ENCODE results near the gene PPIL3. TPM values are rescaled to one million over a fixed set of nuclear protein-coding genes. Genes with fewer than 3 reads are reported as not detected.

PPIL3 gene
- 51.9 and 57.6 TPM in 2 replicates for total RNA-seq

DNA sequence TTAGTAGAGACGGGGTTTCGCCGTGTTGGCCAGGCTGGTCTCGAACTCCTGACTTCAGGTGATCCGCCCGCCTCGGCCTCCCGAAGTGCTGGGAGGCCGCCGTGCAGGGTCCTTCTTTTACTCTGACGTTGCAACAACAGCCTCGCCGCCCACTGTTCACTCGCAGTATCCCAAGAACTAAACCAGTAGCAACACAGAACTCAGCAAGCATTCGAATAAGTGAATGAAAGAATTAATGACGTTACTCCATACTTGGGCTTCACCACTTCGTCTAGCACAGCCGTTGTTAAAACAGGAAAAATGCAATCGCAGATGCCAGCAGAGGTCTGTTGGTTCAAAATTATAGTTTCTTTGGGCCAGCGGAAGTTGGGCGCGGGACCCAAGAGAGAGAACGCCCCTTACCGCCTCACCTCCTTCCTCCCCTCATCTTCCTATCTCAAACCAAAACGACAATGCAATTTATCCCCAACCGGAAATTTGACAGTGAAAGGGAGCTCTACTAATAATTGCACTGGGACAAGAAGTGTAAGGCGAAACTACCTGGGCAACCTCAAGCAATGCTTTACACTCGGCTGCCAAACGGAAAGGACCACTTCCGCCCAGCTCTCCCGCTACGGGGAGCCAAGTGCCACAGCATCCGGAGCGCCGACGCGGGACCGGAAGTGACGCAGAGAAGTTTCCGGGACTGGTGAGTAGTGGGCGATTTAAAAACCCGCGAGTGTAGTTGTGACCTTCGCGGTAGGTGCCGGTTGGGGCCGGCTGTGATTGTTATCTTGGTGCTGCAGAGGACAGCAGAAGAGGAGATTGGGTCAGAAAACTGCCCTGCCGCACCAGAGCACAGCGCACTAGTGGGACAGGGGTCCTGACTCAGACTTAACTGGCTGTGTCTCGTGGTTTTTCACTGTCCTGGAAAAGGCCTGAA lies at the start of gene PPIL3, which contains the start of gene NIF3L1:
Gene PPIL3 (minus strand): TSS at position 374 of the 922 bp plus-strand sequence. CDS start 1,462 bp downstream, outside the sequence.
Gene NIF3L1 (plus strand): TSS at position 668 of the 922 bp plus-strand sequence. CDS start 2,573 bp downstream, outside the sequence.

GRCh38 chr2:200864176-200865034 lies 24.5 kb downstream of the PPIL3 start, which contains the start of gene CLK1:
Gene CLK1 (minus strand): TSS chr2:200864658. CDS start chr2:200861862, 2,796 bp downstream.

Other genes with a start within 250 kb of the PPIL3 start
- 482 and 736 TPM in 2 replicates for gene BZW1, start 77.2 kb downstream of the PPIL3 start, total RNA-seq
- 62.4 and 75.3 TPM in 2 replicates for gene CLK1, start 24.4 kb downstream of the PPIL3 start, total RNA-seq
- gene NIF3L1, start 294 bp upstream of the PPIL3 start, total RNA-seq, result 17.2 and 25.2 TPM in 2 replicates
- 9.9 and 17.6 TPM in 2 replicates for gene ORC2, start 74.6 kb upstream of the PPIL3 start, total RNA-seq
- gene HYCC2, start 182.6 kb upstream of the PPIL3 start, total RNA-seq, result 8.3 and 12.8 TPM in 2 replicates
- 40.9 and 99.6 TPM in 2 replicates for gene NDUFB3, start 182.9 kb upstream of the PPIL3 start, total RNA-seq
- 74.6 and 107 TPM in 2 replicates for gene CFLAR, start 227.1 kb upstream of the PPIL3 start, total RNA-seq

Measured in smooth muscle cell of trachea (primary cell).